Measurements from ENCODE around the gene ANAPC13. TPM values are rescaled to one million over a fixed set of nuclear protein-coding genes. Genes with fewer than 3 reads are reported as not detected.
A peak's percentile ranks its signal among the peaks of the same experiment; 100 is the strongest.

The ANAPC13 gene
- total and polyA plus RNA-seq, 10 of the 15 experiments (the other 5 are each of a cell fraction or from before 2014, with no cell fraction given), result 34.9 to 139 (median 83.0) TPM

- peaks cover 6% of the 10 kb centered on the region for H3K4me1 ChIP-seq (ENCODE audit: control insufficient read depth, insufficient read depth, low read length)
- intact Hi-C loops (cut with micrococcal nuclease; ENCODE audit: unreplicated experiment) (loop anchor here (5.0 kb wide), 2 partner anchors 678 to 1763 kb away; partner anchors contain the start of genes NPHP3 and SRPRB), in situ Hi-C loops (cut with MboI) (loop anchor here (10.0 to 25.0 kb wide), 2 partner anchors 820 to 1023 kb away; partner anchors contain the start of gene TOPBP1)
- FAIRE-seq (peak; percentile 47), DNase-seq (ENCODE audit: low read depth, low spot score) (no peak), ATAC-seq (peak; percentile 4)
- no peaks in the 10 kb centered on the region for H3K9me3 ChIP-seq (replicated peaks; ENCODE audit: control insufficient read depth, insufficient read depth, low read length)
- H3K4me3 ChIP-seq, result peak overlapping the region; percentile 82
- H3K9ac ChIP-seq (ENCODE audit: control insufficient read depth, insufficient read depth, low read length), result peak overlapping the region; percentile 99
- H3K4me2 ChIP-seq (ENCODE audit: control insufficient read depth, insufficient read depth), result peak overlapping the region; percentile 86
- peaks cover 4 to 9% of the 10 kb centered on the region in 2 experiments for H3K36me3 ChIP-seq (ENCODE audit: control insufficient read depth in 2 of 2, insufficient read depth in 2 of 2, low read length in 1 of 2)
- peaks cover 49% of the 10 kb centered on the region for H3K79me2 ChIP-seq (ENCODE audit: control insufficient read depth, insufficient read depth, low read length)
- ChIA-PET POLR2A (interaction anchor here (1.0 to 1.1 kb wide), 3 partner anchors 21 to 59 kb away, joined by 3 read pairs; no protein-coding TSS in a partner anchor), CTCF (interaction anchor here (0.8 to 6.7 kb wide), 6 partner anchors 7 to 273 kb away, joined by 3 to 69 read pairs (median 14); no protein-coding TSS in a partner anchor), SMC1A (ENCODE audit: uncharacterized antibody, unreplicated experiment) (interaction anchor here (1.4 to 1.8 kb wide), 2 partner anchors 10 to 12 kb away, joined by 8 to 10 read pairs; no protein-coding TSS in a partner anchor), RAD21 (ENCODE audit: unreplicated experiment) (interaction anchor here (1.1 kb wide), 1 partner anchor 11 kb away, joined by 3 read pairs; no protein-coding TSS in a partner anchor)
- WGBS (ENCODE audit: insufficient coverage, insufficient replicate concordance, low lambda C conversion rate, missing lambda C conversion rate), result 2% methylated on average over 24 of the region's 24 CpGs
- peak overlapping the region; percentile 95 for H2AFZ ChIP-seq (ENCODE audit: control insufficient read depth, low read depth, low read length)
- no TSS peak for BruUV-seq (replicated peaks)
- no peaks in the 10 kb centered on the region for H3K27me3 ChIP-seq (replicated peaks in 1 of 2; ENCODE audit: control insufficient read depth in 2 of 2, insufficient read depth in 2 of 2, low read length in 1 of 2)
- H4K20me1 ChIP-seq (ENCODE audit: control insufficient read depth, insufficient read depth), result no peaks in the 10 kb centered on the region
- H3K27ac ChIP-seq (ENCODE audit: control insufficient read depth, insufficient read depth), result peak overlapping the region; percentile 87
- TF ChIP-seq NFYA (IDR thresholded peaks at IDR 0.05; ENCODE audit: borderline replicate concordance, low read depth, low read length), result no peak
- TF ChIP-seq RCOR1 (conservative IDR thresholded peaks at IDR 0.05; ENCODE audit: low read depth, low read length), result 0 out of 2 replicates have a peak, but pooled peaks have one; percentile 23
- TF ChIP-seq TAF1 (IDR thresholded peaks at IDR 0.05; ENCODE audit: borderline replicate concordance, low read depth, low read length), result 0 out of 2 replicates have a peak, but pooled peaks have one; percentile 13
- TF ChIP-seq BRCA1 (IDR thresholded peaks at IDR 0.05; ENCODE audit: low read depth, low read length), result no peak
- TF ChIP-seq, protein P1, sequence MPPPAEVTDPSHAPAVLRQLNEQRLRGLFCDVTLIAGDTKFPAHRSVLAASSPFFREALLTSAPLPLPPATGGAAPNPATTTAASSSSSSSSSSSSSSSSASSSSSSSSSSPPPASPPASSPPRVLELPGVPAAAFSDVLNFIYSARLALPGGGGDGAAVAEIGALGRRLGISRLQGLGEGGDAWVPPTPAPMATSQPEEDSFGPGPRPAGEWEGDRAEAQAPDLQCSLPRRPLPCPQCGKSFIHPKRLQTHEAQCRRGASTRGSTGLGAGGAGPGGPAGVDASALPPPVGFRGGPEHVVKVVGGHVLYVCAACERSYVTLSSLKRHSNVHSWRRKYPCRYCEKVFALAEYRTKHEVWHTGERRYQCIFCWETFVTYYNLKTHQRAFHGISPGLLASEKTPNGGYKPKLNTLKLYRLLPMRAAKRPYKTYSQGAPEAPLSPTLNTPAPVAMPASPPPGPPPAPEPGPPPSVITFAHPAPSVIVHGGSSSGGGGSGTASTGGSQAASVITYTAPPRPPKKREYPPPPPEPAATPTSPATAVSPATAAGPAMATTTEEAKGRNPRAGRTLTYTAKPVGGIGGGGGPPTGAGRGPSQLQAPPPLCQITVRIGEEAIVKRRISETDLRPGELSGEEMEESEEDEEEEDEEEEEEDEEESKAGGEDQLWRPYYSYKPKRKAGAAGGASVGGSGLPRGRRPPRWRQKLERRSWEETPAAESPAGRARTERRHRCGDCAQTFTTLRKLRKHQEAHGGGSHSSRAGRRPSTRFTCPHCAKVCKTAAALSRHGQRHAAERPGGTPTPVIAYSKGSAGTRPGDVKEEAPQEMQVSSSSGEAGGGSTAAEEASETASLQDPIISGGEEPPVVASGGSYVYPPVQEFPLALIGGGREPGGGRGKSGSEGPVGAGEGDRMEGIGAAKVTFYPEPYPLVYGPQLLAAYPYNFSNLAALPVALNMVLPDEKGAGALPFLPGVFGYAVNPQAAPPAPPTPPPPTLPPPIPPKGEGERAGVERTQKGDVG (CRISPR knock-in tag; IDR thresholded peaks at IDR 0.05), result no peak
- no peak for TF ChIP-seq POU2F2 (IDR thresholded peaks at IDR 0.05; ENCODE audit: borderline replicate concordance, low read depth, low read length)
- no peak for TF ChIP-seq MEF2A (IDR thresholded peaks at IDR 0.05; ENCODE audit: insufficient read depth, low read depth, low read length)
- no peak for TF ChIP-seq ZZZ3 (IDR thresholded peaks at IDR 0.05; ENCODE audit: control insufficient read depth, insufficient read length, low read depth)
- peak in 1 of 2 experiments; percentile 89; a peak in 2 of 4 replicates for TF ChIP-seq BHLHE40 (IDR thresholded peaks at IDR 0.05; ENCODE audit: borderline replicate concordance in 1 of 2, low read depth in 2 of 2, low read length in 1 of 2)
- TF ChIP-seq YY1 (IDR thresholded peaks at IDR 0.05; ENCODE audit: low read depth, low read length), result no peak; the same call in 1 of the 2 replicates
- TF ChIP-seq CREB1 (IDR thresholded peaks at IDR 0.05; ENCODE audit: low read depth), result peak; percentile 65; the same call in 1 of the 2 replicates
- TF ChIP-seq, protein P2, sequence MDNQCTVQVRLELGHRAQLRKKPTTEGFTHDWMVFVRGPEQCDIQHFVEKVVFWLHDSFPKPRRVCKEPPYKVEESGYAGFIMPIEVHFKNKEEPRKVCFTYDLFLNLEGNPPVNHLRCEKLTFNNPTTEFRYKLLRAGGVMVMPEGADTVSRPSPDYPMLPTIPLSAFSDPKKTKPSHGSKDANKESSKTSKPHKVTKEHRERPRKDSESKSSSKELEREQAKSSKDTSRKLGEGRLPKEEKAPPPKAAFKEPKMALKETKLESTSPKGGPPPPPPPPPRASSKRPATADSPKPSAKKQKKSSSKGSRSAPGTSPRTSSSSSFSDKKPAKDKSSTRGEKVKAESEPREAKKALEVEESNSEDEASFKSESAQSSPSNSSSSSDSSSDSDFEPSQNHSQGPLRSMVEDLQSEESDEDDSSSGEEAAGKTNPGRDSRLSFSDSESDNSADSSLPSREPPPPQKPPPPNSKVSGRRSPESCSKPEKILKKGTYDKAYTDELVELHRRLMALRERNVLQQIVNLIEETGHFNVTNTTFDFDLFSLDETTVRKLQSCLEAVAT (IDR thresholded peaks at IDR 0.05), result no peak
- TF ChIP-seq ATF3 (IDR thresholded peaks at IDR 0.05; ENCODE audit: borderline replicate concordance, extremely low read depth, low read depth, low read length), result no peak
- TF ChIP-seq RUNX3 (IDR thresholded peaks at IDR 0.05; ENCODE audit: low read length), result no peak
- TF ChIP-seq, protein P3, sequence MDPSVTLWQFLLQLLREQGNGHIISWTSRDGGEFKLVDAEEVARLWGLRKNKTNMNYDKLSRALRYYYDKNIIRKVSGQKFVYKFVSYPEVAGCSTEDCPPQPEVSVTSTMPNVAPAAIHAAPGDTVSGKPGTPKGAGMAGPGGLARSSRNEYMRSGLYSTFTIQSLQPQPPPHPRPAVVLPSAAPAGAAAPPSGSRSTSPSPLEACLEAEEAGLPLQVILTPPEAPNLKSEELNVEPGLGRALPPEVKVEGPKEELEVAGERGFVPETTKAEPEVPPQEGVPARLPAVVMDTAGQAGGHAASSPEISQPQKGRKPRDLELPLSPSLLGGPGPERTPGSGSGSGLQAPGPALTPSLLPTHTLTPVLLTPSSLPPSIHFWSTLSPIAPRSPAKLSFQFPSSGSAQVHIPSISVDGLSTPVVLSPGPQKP (IDR thresholded peaks at IDR 0.05; ENCODE audit: low read depth, low read length), result peak; percentile 52; the same call in 1 of the 2 replicates
These were observed 589 bp downstream of the ANAPC13 start for GRCh38 chr3:134485075-134485717.
